Karpas-422 (cell line): ENCODE results near the gene HMGCR. TPM values are rescaled to one million over a fixed set of nuclear protein-coding genes. Genes with fewer than 3 reads are reported as not detected.

Source experiments
- DNase-seq: peaks from one replicate; pipeline ENCODE4 v3.0.0-alpha.2; 2015
- H2AFZ ChIP-seq: fragments of 200-600 bp; sonication (generic); 2 replicates; pipeline ENCODE4 v1.6.1; 2014; ENCODE audit warnings: antibody characterized with exemption, low read length, mixed read lengths
- H3K27ac ChIP-seq: fragments of 200-600 bp; sonication (generic); 2 replicates; pipeline ENCODE4 v1.5.1; 2014; ENCODE audit warnings: mild to moderate bottlenecking, low read length, moderate library complexity
- H3K27me3 ChIP-seq: fragments of 200-600 bp; sonication (generic); 2 replicates; pipeline ENCODE4 v1.6.1; 2014; ENCODE audit warnings: low read length, mixed read lengths
- H3K36me3 ChIP-seq: fragments of 200-600 bp; sonication (generic); 2 replicates; pipeline ENCODE4 v1.6.1; 2014; ENCODE audit warnings: low read length, mixed read lengths; ENCODE audit not compliant: insufficient read depth
- H3K4me1 ChIP-seq: fragments of 200-600 bp; sonication (generic); 2 replicates; pipeline ENCODE4 v1.6.1; 2014; ENCODE audit warnings: mild to moderate bottlenecking, low read length, mixed read lengths
- H3K4me2 ChIP-seq: fragments of 200-600 bp; sonication (generic); 2 replicates; pipeline ENCODE4 v1.6.1; 2014; ENCODE audit warnings: low read length, low read depth, mild to moderate bottlenecking; ENCODE audit not compliant: poor library complexity, severe bottlenecking
- H3K4me3 ChIP-seq: fragments of 200-600 bp; sonication (generic); 2 replicates; pipeline ENCODE4 v1.5.1; 2014; ENCODE audit warnings: mild to moderate bottlenecking, antibody characterized with exemption, low read length, mixed read lengths
- H3K79me2 ChIP-seq: fragments of 200-600 bp; sonication (generic); 2 replicates; pipeline ENCODE4 v1.6.1; 2014; ENCODE audit warnings: mild to moderate bottlenecking, low read length, mixed read lengths
- H3K9ac ChIP-seq: fragments of 200-600 bp; sonication (generic); 2 replicates; pipeline ENCODE4 v1.6.0; 2014; ENCODE audit warnings: low read length
- H3K9me2 ChIP-seq: fragments of 200-600 bp; sonication (generic), shearing (Covaris generic); replicated peaks from 2 replicates; pipeline ENCODE4 v1.6.0; 2014; ENCODE audit warnings: mild to moderate bottlenecking, low read length, moderate library complexity; ENCODE audit not compliant: insufficient read depth
- H3K9me3 ChIP-seq: fragments of 300-700, 200-600 bp; sonication (generic); 2 replicates; pipeline ENCODE4 v1.6.1; 2014; ENCODE audit warnings: low read length, mixed read lengths
- H4K20me1 ChIP-seq: fragments of 200-600 bp; sonication (generic); 2 replicates; pipeline ENCODE4 v1.6.1; 2014; ENCODE audit warnings: mild to moderate bottlenecking, antibody characterized with exemption, low read length, low read depth; ENCODE audit not compliant: insufficient read depth
- total RNA-seq: library from RNA; depleted of rRNA; stranded (reverse); fragments of >200 nt; shearing (Covaris generic); gene quantifications from 2 replicates; pipeline ENCODE4 v1.2.3, GENCODE V29; 2014; ENCODE audit warnings: low replicate concordance

HMGCR gene
- total RNA-seq, 1 experiment from 2014 or later, result 172 TPM

DNA sequence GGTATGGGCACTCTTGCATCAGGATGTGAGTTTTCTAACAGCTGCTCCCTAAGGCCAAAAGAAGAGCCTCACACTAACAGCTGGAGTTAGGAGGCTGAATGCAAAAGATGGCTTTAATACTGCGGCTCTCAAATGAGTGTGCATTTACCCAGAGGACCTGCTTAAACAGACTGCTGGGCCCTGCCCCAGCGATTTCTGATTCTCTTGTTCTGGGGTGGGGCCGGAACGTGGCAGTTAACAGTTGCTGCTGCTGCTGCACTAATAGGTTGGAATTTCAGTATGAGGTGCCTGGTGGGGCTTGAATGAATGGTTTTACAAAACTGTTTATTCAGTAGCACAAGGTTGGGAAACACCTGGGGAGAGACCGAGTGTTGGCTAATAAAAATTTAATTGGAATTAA lies 26.1 kb downstream of the HMGCR start:
- H4K20me1 ChIP-seq, result no peaks in the 10 kb centered on the region
- H3K79me2 ChIP-seq, result no peaks in the 10 kb centered on the region
- DNase-seq, result no peak
- H3K4me3 ChIP-seq, result no peak overlapping the region
- no peaks in the 10 kb centered on the region for H3K9me3 ChIP-seq
- no peaks in the 10 kb centered on the region for H3K4me1 ChIP-seq
- H3K36me3 ChIP-seq, result peaks cover 43% of the 10 kb centered on the region; the same call in 1 of the 2 replicates
- H3K4me2 ChIP-seq, result no peak overlapping the region
- H3K9me2 ChIP-seq, result no peaks in the 10 kb centered on the region
- no peaks in the 10 kb centered on the region for H3K27me3 ChIP-seq
- H3K27ac ChIP-seq, result no peak overlapping the region
- H3K9ac ChIP-seq, result no peak overlapping the region
- no peak overlapping the region for H2AFZ ChIP-seq

DNA sequence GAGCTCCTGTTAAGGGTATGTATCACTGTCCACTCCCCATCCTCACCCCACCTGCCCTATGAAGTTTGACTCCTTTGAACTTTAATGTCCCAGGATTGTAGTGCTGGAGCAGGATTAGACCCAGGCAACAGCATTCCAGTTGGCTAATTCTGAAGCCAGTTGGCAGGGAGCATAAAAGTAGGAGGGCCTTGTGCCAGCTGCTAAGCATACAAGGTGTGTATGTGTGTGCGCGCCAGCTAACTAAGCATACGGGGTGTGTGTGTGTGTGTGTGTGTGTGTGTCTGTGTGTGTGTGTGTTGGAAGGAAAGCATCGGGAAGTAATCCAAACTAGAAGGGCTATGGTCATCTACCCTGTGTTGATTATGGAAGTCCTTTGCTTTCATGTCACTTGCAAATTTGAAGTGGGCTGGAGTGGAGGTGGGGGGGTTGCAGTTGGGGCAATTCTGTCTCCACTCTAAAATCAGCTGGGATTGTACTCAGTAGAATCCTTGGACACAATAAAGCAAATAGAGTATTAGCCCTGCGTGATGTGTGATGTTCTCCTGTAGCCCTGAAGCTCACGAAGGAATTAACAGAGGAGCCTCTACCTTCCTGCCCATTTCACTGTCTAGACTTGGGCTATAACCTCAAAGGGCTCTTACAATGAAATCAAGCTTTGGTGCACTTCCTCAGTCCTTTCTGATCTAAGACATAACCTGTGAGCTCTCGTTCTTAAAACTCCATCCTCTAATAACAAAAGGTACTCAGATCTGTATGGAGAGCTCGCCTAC lies 26.9 kb downstream of the HMGCR start:
- Histone ChIP-seq H3K79me2 (no peaks in the 10 kb centered on the region), H3K4me1 (no peaks in the 10 kb centered on the region), H2AFZ (no peak overlapping the region), H3K9me2 (no peaks in the 10 kb centered on the region), H3K9ac (no peak overlapping the region), H3K27ac (no peak overlapping the region), H3K27me3 (no peaks in the 10 kb centered on the region), H3K4me3 (no peak overlapping the region), H3K4me2 (no peak overlapping the region), H3K9me3 (no peaks in the 10 kb centered on the region), H4K20me1 (no peaks in the 10 kb centered on the region), H3K36me3 (peaks cover 37% of the 10 kb centered on the region; the same call in 1 of the 2 replicates)
- no peak for DNase-seq

DNA sequence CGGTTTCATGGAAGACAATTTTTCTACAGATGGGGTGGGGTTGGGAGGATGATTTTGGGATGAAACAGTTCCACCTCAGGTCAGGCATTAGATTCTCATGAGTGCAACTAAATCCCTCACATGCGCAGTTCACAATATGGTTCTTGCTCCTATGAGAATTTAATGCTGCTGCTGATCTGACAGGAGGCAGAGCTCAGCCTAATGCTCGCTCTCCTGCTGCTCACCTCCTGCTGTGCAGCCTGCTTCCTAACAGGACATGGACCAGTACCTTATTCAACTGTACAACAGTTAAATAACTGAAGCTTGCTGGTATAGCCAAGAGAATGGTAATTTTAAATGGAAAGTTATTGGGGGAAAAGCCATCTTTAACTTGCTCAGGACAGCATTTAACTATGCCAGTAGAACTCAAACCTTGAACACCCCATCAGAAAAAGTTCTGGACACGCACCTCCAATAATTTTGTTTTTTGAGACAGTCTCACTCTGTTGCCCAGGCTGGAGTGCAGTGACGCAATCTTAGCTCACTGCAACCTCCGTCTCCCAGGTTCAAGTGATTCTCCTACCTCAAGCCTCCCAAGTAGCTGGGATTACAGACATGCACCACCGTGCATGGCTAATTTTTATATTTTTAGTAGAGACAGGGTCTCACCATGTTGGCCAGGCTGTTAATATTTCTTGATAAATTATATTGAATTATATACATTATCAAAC lies 27.7 kb downstream of the HMGCR start:
- H3K9ac ChIP-seq, result no peak overlapping the region
- no peak for DNase-seq
- H3K27ac ChIP-seq, result no peak overlapping the region
- no peaks in the 10 kb centered on the region for H3K27me3 ChIP-seq
- H3K79me2 ChIP-seq, result no peaks in the 10 kb centered on the region
- H3K9me2 ChIP-seq, result no peaks in the 10 kb centered on the region
- peaks cover 29% of the 10 kb centered on the region; the same call in 1 of the 2 replicates for H3K36me3 ChIP-seq
- no peak overlapping the region for H3K4me3 ChIP-seq
- H4K20me1 ChIP-seq, result no peaks in the 10 kb centered on the region
- no peaks in the 10 kb centered on the region for H3K9me3 ChIP-seq
- no peak overlapping the region for H3K4me2 ChIP-seq
- no peak overlapping the region for H2AFZ ChIP-seq
- no peaks in the 10 kb centered on the region for H3K4me1 ChIP-seq

DNA sequence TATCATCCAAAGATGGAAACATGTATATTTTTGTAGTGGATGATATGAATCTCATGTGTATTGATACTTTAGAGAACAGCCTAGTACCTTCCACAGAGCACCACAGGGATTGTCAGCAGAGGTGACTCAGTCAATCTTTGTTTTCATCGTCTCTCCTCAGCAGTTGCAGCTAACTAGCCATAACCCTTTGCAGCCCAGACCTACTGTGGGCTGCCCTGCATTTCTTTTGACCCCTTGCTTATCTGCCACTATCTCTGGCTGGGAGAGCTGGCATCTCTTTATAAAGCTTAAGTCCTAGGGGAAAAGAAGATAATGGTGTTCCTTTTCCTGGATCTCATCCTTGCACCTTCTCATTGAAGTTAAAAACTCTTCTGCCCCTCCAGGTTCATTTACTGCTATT lies 28.7 kb downstream of the HMGCR start:
- H3K27ac ChIP-seq, result no peak overlapping the region
- no peak overlapping the region for H3K9ac ChIP-seq
- H2AFZ ChIP-seq, result no peak overlapping the region
- no peak overlapping the region for H3K4me2 ChIP-seq
- H4K20me1 ChIP-seq, result no peaks in the 10 kb centered on the region
- no peaks in the 10 kb centered on the region for H3K4me1 ChIP-seq
- no peak overlapping the region for H3K4me3 ChIP-seq
- DNase-seq, result no peak
- H3K79me2 ChIP-seq, result no peaks in the 10 kb centered on the region
- peaks cover 19% of the 10 kb centered on the region; the same call in 1 of the 2 replicates for H3K36me3 ChIP-seq
- H3K9me3 ChIP-seq, result no peaks in the 10 kb centered on the region
- no peaks in the 10 kb centered on the region for H3K27me3 ChIP-seq
- no peaks in the 10 kb centered on the region for H3K9me2 ChIP-seq

DNA sequence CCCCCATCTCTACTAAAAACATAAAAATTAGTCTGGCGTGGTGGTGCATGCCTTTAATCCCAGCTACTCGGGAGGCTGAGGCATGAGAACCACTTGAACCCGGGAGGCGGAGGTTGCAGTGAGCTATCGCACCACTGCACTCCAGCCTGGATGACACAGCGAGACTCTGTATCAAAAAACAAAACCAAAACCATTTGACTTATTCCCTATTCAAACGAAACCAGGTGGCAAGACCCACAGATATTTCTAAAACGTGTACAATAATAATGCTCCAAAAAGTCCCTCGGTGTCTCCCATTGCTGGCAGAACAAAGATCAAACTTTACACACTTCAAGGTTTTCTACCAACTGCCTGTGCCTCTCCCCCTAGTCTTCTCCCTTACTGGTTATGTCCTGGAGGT lies 29.8 kb downstream of the HMGCR start:
- Histone ChIP-seq H2AFZ (no peak overlapping the region), H3K9ac (no peak overlapping the region), H3K27me3 (no peaks in the 10 kb centered on the region), H3K79me2 (no peaks in the 10 kb centered on the region), H3K27ac (no peak overlapping the region), H3K4me2 (no peak overlapping the region), H4K20me1 (no peaks in the 10 kb centered on the region), H3K4me3 (no peak overlapping the region), H3K9me3 (no peaks in the 10 kb centered on the region), H3K36me3 (peaks cover 11% of the 10 kb centered on the region; the same call in 1 of the 2 replicates), H3K4me1 (no peaks in the 10 kb centered on the region), H3K9me2 (no peaks in the 10 kb centered on the region)
- DNase-seq, result no peak

DNA sequence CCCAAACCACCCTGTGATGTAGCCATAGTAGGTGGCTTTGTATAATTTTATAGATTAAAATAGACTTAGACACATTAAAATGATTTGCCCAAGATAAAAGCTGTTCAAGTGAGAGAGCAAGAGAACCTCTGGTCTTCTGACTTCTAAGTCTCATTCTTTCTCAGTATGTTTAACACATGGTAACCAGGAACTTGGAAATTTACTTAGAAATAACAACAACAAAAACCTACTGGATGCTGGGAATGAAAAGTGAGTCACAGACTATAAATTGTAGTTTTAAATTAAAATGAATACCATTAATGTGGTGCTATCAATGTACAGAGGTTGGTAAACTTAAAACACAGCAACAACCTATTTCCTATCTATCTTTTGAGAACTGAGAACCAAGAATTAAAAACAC lies 30.4 kb downstream of the HMGCR start:
- H4K20me1 ChIP-seq, result no peaks in the 10 kb centered on the region
- H3K27ac ChIP-seq, result 0 out of 2 replicates have a peak overlapping the region, but pooled peaks have one; percentile 21
- no peaks in the 10 kb centered on the region for H3K4me1 ChIP-seq
- H3K79me2 ChIP-seq, result no peaks in the 10 kb centered on the region
- DNase-seq, result no peak
- peaks cover 5% of the 10 kb centered on the region; the same call in 1 of the 2 replicates for H3K36me3 ChIP-seq
- H3K9ac ChIP-seq, result no peak overlapping the region
- no peak overlapping the region for H3K4me3 ChIP-seq
- H3K9me2 ChIP-seq, result no peaks in the 10 kb centered on the region
- no peak overlapping the region for H2AFZ ChIP-seq
- no peak overlapping the region for H3K4me2 ChIP-seq
- H3K27me3 ChIP-seq, result no peaks in the 10 kb centered on the region
- H3K9me3 ChIP-seq, result no peaks in the 10 kb centered on the region

- Histone ChIP-seq H3K27ac (no peak overlapping the region), H3K9me2 (no peaks in the 10 kb centered on the region), H3K79me2 (no peaks in the 10 kb centered on the region), H3K36me3 (no peaks in the 10 kb centered on the region; the same call in 1 of the 2 replicates), H3K27me3 (no peaks in the 10 kb centered on the region), H2AFZ (no peak overlapping the region), H3K9ac (no peak overlapping the region), H4K20me1 (no peaks in the 10 kb centered on the region), H3K9me3 (no peaks in the 10 kb centered on the region), H3K4me2 (no peak overlapping the region), H3K4me3 (no peak overlapping the region), H3K4me1 (no peaks in the 10 kb centered on the region)
- DNase-seq, result no peak
Observed at GRCh38 chr5:75368391-75368790, 31.4 kb downstream of the HMGCR start.

DNA sequence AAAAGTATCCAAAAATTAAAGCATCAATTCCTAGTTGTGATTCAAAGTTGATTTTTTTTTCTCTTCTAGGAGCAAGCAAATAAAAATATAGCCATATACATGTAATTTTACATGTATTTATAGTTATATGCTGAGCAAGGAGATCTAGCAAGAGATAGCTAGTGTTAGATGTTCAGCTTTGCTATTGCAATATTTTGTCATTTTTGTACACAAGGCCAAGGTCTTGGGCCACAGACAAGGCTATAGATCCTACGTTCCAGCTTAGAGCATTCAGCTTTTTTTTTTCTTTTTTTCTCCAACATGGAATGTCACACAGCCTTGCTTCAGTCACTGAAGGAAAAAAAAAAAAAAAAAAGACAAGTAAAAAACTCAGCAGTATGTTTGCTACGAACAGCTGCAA lies 36.8 kb downstream of the HMGCR start:
- H3K4me1 ChIP-seq, result no peaks in the 10 kb centered on the region
- no peak overlapping the region for H2AFZ ChIP-seq
- H4K20me1 ChIP-seq, result no peaks in the 10 kb centered on the region
- H3K79me2 ChIP-seq, result 0 out of 2 replicates have a peak, but pooled peaks cover under 1% of the 10 kb centered on the region
- no peaks in the 10 kb centered on the region for H3K27me3 ChIP-seq
- H3K9me2 ChIP-seq, result no peaks in the 10 kb centered on the region
- no peak overlapping the region for H3K9ac ChIP-seq
- no peak for DNase-seq
- H3K9me3 ChIP-seq, result no peaks in the 10 kb centered on the region
- no peak overlapping the region for H3K4me3 ChIP-seq
- H3K27ac ChIP-seq, result no peak overlapping the region
- H3K36me3 ChIP-seq, result no peaks in the 10 kb centered on the region; the same call in 1 of the 2 replicates
- H3K4me2 ChIP-seq, result no peak overlapping the region
